ENCODE results near the gene FBXO41. TPM values are rescaled to one million over a fixed set of nuclear protein-coding genes. Genes with fewer than 3 reads are reported as not detected.
A peak's percentile ranks its signal among the peaks of the same experiment; 100 is the strongest.

FBXO41 gene, protein sequence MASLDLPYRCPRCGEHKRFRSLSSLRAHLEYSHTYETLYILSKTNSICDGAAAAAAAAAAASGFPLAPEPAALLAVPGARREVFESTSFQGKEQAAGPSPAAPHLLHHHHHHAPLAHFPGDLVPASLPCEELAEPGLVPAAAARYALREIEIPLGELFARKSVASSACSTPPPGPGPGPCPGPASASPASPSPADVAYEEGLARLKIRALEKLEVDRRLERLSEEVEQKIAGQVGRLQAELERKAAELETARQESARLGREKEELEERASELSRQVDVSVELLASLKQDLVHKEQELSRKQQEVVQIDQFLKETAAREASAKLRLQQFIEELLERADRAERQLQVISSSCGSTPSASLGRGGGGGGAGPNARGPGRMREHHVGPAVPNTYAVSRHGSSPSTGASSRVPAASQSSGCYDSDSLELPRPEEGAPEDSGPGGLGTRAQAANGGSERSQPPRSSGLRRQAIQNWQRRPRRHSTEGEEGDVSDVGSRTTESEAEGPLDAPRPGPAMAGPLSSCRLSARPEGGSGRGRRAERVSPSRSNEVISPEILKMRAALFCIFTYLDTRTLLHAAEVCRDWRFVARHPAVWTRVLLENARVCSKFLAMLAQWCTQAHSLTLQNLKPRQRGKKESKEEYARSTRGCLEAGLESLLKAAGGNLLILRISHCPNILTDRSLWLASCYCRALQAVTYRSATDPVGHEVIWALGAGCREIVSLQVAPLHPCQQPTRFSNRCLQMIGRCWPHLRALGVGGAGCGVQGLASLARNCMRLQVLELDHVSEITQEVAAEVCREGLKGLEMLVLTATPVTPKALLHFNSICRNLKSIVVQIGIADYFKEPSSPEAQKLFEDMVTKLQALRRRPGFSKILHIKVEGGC
- 1 to 10 TPM; 3.5 to 6.1 TPM for total RNA-seq

DNA sequence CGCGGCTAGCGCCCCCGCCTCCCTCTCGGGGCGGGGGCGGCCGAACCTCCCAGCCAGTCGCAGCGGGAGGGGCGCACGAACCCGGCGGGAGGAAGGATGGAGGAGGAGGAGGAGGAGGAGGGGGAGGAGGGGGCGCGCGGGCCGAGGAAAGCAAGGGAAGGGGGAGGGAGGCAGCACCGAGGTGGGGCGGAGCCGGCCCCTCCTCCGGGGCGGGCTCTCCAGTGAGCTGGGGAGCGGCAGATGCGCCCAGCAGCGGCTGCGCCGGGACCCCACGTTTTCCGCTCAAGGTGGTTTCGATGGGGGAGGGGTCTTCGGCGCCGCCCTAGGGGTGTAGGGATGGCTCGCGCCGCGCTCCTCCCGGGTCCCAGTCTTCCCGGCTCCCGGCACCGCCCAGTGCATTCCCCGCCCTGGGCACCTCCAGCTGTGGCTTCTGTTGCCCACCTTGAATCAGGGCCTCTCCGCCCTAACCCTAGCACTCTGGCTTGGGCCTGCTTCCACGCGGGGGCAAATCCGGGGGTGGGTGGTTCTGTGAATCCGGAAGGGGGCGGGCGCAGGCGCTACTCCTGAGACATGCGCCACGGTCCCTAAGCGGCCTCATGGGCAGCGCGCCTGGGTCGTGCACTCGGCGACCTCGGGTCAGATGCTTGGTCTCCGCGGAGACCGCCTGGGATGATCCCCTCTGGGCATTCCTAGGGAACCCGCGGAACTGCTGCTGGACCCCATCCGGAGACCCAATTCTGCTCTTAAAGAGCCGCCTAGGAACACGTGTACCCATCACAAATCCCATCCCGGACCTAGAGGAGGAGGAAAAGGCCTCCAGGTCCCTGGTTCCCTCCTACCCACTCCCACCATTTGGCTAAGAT lies at the start of gene FBXO41:
Gene FBXO41 (minus strand): TSS at position 183 of the 863 bp plus-strand sequence. CDS start 14,848 bp downstream, outside the sequence.
- Histone ChIP-seq H3K27me3 (replicated peaks; ENCODE audit: insufficient read depth) (no peaks in the 10 kb centered on the region), H3K27ac (no peak within 1 kb of the TSS), H3K4me3 (peak within 1 kb of the TSS; percentile 86), H3K9me3 (no peaks in the 10 kb centered on the region), H3K4me1 (ENCODE audit: control insufficient read depth in 1 of 2, low read depth in 2 of 2) (peaks cover 0 to 15% of the 10 kb centered on the region in 2 donors), H3K36me3 (no peaks in the 10 kb centered on the region)
- TF ChIP-seq, protein P1, sequence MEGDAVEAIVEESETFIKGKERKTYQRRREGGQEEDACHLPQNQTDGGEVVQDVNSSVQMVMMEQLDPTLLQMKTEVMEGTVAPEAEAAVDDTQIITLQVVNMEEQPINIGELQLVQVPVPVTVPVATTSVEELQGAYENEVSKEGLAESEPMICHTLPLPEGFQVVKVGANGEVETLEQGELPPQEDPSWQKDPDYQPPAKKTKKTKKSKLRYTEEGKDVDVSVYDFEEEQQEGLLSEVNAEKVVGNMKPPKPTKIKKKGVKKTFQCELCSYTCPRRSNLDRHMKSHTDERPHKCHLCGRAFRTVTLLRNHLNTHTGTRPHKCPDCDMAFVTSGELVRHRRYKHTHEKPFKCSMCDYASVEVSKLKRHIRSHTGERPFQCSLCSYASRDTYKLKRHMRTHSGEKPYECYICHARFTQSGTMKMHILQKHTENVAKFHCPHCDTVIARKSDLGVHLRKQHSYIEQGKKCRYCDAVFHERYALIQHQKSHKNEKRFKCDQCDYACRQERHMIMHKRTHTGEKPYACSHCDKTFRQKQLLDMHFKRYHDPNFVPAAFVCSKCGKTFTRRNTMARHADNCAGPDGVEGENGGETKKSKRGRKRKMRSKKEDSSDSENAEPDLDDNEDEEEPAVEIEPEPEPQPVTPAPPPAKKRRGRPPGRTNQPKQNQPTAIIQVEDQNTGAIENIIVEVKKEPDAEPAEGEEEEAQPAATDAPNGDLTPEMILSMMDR (IDR thresholded peaks at IDR 0.05), result no peak
- no peak for DNase-seq (ENCODE audit: low spot score)
- ATAC-seq (ENCODE audit: insufficient number of reproducible peaks, low FRiP score, low read depth), result no peak

GRCh38 chr2:73334045-73334444 lies 49.8 kb upstream of the FBXO41 start:
- no peak for ATAC-seq (ENCODE audit: insufficient number of reproducible peaks, low FRiP score, low read depth)
- no peaks in the 10 kb centered on the region for H3K27me3 ChIP-seq (replicated peaks; ENCODE audit: insufficient read depth)
- no peak for DNase-seq (ENCODE audit: low spot score)
- H3K4me3 ChIP-seq, result no peak overlapping the region
- no peaks in the 10 kb centered on the region for H3K36me3 ChIP-seq
- no peaks in the 10 kb centered on the region for H3K9me3 ChIP-seq
- TF ChIP-seq, protein P1 (IDR thresholded peaks at IDR 0.05), result no peak
- no peak overlapping the region for H3K27ac ChIP-seq
- H3K4me1 ChIP-seq (ENCODE audit: control insufficient read depth in 1 of 2, low read depth in 2 of 2), result no peaks in the 10 kb centered on the region

DNA sequence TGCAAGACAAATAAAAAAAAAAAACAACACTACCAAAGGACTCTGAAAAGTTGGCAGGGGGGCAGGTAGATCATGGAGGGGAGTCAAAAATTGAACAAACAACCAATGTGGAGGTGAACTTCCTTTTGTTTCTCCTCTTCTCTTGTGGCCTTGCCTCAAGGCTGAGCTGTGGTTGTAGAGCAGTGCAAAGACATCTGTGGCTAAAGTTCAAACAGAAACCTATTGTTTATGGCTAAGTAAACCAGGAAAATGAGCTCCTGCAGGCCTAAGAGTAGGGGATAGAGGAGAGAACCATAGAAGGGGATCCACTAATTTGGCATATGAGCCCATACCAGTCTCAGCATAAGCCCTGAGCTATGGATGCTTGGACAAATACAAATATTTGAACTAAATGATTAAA lies 49.3 kb upstream of the FBXO41 start:
- H3K27me3 ChIP-seq (replicated peaks; ENCODE audit: insufficient read depth), result no peaks in the 10 kb centered on the region
- no peaks in the 10 kb centered on the region for H3K9me3 ChIP-seq
- H3K4me3 ChIP-seq, result no peak overlapping the region
- no peaks in the 10 kb centered on the region for H3K36me3 ChIP-seq
- ATAC-seq (ENCODE audit: insufficient number of reproducible peaks, low FRiP score, low read depth) (no peak), DNase-seq (ENCODE audit: low spot score) (no peak)
- TF ChIP-seq, protein P1 (IDR thresholded peaks at IDR 0.05), result no peak
- no peak overlapping the region for H3K27ac ChIP-seq
- H3K4me1 ChIP-seq (ENCODE audit: control insufficient read depth in 1 of 2, low read depth in 2 of 2), result no peaks in the 10 kb centered on the region

GRCh38 chr2:73324126-73324725 lies 39.9 kb upstream of the FBXO41 start:
- ATAC-seq (ENCODE audit: insufficient number of reproducible peaks, low FRiP score, low read depth) (no peak), DNase-seq (ENCODE audit: low spot score) (no peak)
- Histone ChIP-seq H3K27ac (no peak overlapping the region), H3K9me3 (no peaks in the 10 kb centered on the region), H3K27me3 (replicated peaks; ENCODE audit: insufficient read depth) (no peaks in the 10 kb centered on the region), H3K4me3 (no peak overlapping the region), H3K4me1 (ENCODE audit: control insufficient read depth in 1 of 2, low read depth in 2 of 2) (no peaks in the 10 kb centered on the region), H3K36me3 (no peaks in the 10 kb centered on the region)
- TF ChIP-seq, protein P1 (IDR thresholded peaks at IDR 0.05), result no peak
